Ovary (tissue), 10 donors: Measurements from ENCODE around the gene HADHA. TPM values are rescaled to one million over a fixed set of nuclear protein-coding genes. Genes with fewer than 3 reads are reported as not detected.

Experiments used
- DNase-seq, 5 donors: peaks; one replicate each; pipeline ENCODE4 v3.0.0-alpha.2; 2019 to 2020
- H3K27ac ChIP-seq, 2 donors: fragments of 200-600 bp; one replicate each; pipeline versions ENCODE4 v1.5.1 to v1.8.0; 2019 to 2022
- H3K27me3 ChIP-seq: fragments of 200-600 bp; one replicate; pipeline ENCODE4 v1.8.0; 2022
- H3K36me3 ChIP-seq: fragments of 200-600 bp; sonication (generic); one replicate; pipeline ENCODE4 v1.5.1; 2019
- H3K4me1 ChIP-seq: one replicate; pipeline ENCODE4 v1.8.1; 2013; ENCODE audit warnings: mild to moderate bottlenecking, moderate library complexity; ENCODE audit not compliant: insufficient read depth
- H3K4me3 ChIP-seq: fragments of 200-600 bp; sonication (generic); one replicate; pipeline ENCODE4 v1.5.1; 2017
- H3K9me3 ChIP-seq, 2 donors: fragments of 200-600 bp in 1 of 2; sonication (generic) in 1 of 2; one replicate each; pipeline versions ENCODE4 v1.5.1 to v1.8.1; 2013 to 2019; ENCODE audit warnings: mild to moderate bottlenecking in 1 of 2, moderate library complexity in 1 of 2
- EP300 ChIP-seq: sonication (generic); formaldehyde crosslinking; IDR thresholded peaks from one replicate; pipeline ENCODE4 v1.6.1; 2017; ENCODE audit warnings: antibody characterized with exemption
- POLR2A ChIP-seq: fragments of 450-650 bp; IDR thresholded peaks from one replicate; pipeline ENCODE4 v1.6.1; 2017; ENCODE audit warnings: antibody characterized with exemption, mild to moderate bottlenecking, moderate library complexity
- WGBS, 3 donors: extraction: QIAGEN DNeasy Blood & Tissue Kit in 1 of 3; methylation state at CpG; one replicate each; pipeline versions ENCODE4 v1.1.5 to v1.1.7; 2013 to 2017; 5-methylcytosine and 5-hydroxymethylcytosine counted together
- intact Hi-C, 4 donors: fragments of 100-400 bp; cut with DNase I; formaldehyde crosslinking; loops; one replicate each; pipeline versions ENCODE4 v1.11.0 to v1.15.1; 2022 to 2023
- long read RNA-seq, 3 donors: library from polyadenylated mRNA in 2 of 3; unstranded in 2 of 3; transcript quantifications; one replicate each; pipeline ENCODE4 v2.0.0 and lab custom pipeline, GENCODE V29; 2021 to 2026
- polyA plus RNA-seq, 2 donors: library from polyadenylated mRNA; stranded (reverse); fragments of 200-250 nt in 1 of 2; fragments of 350-450 nt in 1 of 2; fragmentation: Illumina TruSeq in 1 of 2; extraction: RNeasy Lipid Tissue Mini Kit (QIAGEN cat#74804) in 1 of 2; gene quantifications; one replicate each; pipeline ENCODE4 v1.2.3, GENCODE V29; 2013 to 2014
- total RNA-seq, 7 donors: library from RNA; depleted of rRNA in 2 of 7; stranded (reverse); fragments of >200 nt in 2 of 7; fragmentation: NEBNext Ultra II Directional in 3 of 7; extraction: Animal tissue kit (Norgen Biotek cat#: 25700) in 3 of 7; gene quantifications; one replicate each; pipeline versions ENCODE4 v1.1.0 to v1.2.4, GENCODE V29; 2016 to 2023
- TF ChIP-seq, protein P1 (sequence below), 3 donors: fragments of 450-650 bp in 2 of 3; fragments of 200-600 bp in 1 of 3; IDR thresholded peaks; one replicate each; pipeline versions ENCODE4 v1.5.1 to v1.8.0; 2016 to 2022; ENCODE audit warnings: antibody characterized with exemption in 3 of 3, mild to moderate bottlenecking in 1 of 3
- donor health status: DM: no; HTN: no; CAD: no; lungs with moderate emphysema.
- donor health status: DM: no; HTN: no; CAD: no.
- donor health status: Bipolar disorder and iron deficiency.
- donor health status: DM: yes; HTN: yes; CAD: no.
- donor health status: DM: no; HTN: no; CAD: no.
- donor health status: DM: yes; HTN: yes; CAD: no.

The HADHA gene
- total RNA-seq (100 to 1,000 TPM in 5 of 7 donors, 10 to 100 TPM in 2; 85.2 to 167 (median 129) TPM), polyA plus RNA-seq (100 to 1,000 TPM in 1 of 2 donors, 10 to 100 TPM in 1; 94.1 to 290 TPM)
- long read RNA-seq, donor 1, transcript HADHA-211 (19 exons, 2,158 nt): minor isoform, 13 of 1,094 reads
- long read RNA-seq, donor 1, transcript HADHA-201 (20 exons, 3,037 nt): major isoform, 920 of 1,094 reads
- long read RNA-seq, donor 1, partial matches to known transcripts: 111 of 1,094 reads
- long read RNA-seq, donor 1, other reads (novel, unspliced or antisense): 45 of 1,094 reads
- long read RNA-seq, donor 2, transcript HADHA-201 (20 exons, 3,037 nt): major isoform, 29 of 55 reads
- long read RNA-seq, donor 2, partial matches to known transcripts: 26 of 55 reads
- long read RNA-seq, donor 2, other reads (novel, unspliced or antisense): 0 of 55 reads
- long read RNA-seq, donor 3, transcript HADHA-211 (19 exons, 2,158 nt): minor isoform, 6 of 429 reads
- long read RNA-seq, donor 3, transcript HADHA-201 (20 exons, 3,037 nt): major isoform, 376 of 429 reads
- long read RNA-seq, donor 3, partial matches to known transcripts: 23 of 429 reads
- long read RNA-seq, donor 3, other reads (novel, unspliced or antisense): 19 of 429 reads

DNA sequence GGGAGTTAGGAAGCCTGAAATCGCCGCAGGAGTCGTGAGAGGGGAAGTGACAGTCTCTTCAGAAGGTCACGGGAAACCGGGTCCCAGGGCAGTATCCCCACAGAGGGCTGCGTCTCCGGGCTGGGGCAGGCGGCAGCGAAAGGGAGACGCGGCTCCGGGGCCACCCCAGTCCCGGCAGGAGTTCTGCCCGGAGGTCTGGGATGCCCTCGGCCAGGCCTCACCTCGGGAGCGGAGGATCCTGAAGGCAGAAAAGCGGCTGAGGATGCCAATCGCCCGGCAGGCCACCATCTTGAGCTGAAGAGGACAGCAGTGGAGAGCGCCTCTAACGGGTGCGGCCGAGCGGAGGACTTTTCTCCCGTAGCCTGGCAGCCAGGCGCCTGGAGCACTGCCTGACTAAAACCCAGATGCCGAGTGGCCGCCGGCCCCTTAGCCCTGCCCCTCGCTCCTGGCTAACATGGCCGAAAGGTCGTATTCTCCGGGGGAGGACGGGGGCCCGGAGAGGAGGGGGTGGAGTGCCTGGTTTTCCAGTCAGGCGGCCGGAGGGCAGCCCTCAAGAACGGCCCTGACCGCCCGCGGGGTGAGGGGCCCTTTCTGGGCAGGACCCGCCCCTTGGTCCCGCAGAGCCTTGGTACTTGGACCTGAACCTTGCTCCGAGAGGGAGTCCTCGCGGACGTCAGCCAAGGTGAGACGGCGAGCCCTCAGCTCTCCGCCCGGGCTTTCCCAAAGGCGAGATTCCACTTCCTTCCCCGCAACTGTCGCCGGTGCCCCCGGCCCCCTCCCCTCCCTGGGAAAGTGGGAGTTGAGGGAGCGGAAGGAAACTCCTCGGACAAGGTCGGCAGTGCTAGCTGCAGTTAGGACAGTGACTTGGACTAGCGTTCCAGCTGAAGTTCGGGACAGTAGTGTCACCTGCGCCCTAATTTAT, at the start of gene HADHA, which contains the start of gene HADHB:
Gene HADHA (minus strand): TSS at position 324 of the 922 bp plus-strand sequence. CDS start 36 bp downstream, at position 288.
Gene HADHB (plus strand): TSS at position 631 of the 922 bp plus-strand sequence. CDS start 9,316 bp downstream, outside the sequence.
- Histone ChIP-seq H3K27me3 (no peaks in the 10 kb centered on the region), H3K9me3 (no peaks in the 10 kb centered on the region), H3K36me3 (no peaks in the 10 kb centered on the region), H3K4me1 (peaks cover 15% of the 10 kb centered on the region), H3K27ac (peak within 1 kb of the TSS; percentile 72 to 97), H3K4me3 (peak within 1 kb of the TSS; percentile 95)
- no peak for TF ChIP-seq EP300
- TF ChIP-seq, protein P1, sequence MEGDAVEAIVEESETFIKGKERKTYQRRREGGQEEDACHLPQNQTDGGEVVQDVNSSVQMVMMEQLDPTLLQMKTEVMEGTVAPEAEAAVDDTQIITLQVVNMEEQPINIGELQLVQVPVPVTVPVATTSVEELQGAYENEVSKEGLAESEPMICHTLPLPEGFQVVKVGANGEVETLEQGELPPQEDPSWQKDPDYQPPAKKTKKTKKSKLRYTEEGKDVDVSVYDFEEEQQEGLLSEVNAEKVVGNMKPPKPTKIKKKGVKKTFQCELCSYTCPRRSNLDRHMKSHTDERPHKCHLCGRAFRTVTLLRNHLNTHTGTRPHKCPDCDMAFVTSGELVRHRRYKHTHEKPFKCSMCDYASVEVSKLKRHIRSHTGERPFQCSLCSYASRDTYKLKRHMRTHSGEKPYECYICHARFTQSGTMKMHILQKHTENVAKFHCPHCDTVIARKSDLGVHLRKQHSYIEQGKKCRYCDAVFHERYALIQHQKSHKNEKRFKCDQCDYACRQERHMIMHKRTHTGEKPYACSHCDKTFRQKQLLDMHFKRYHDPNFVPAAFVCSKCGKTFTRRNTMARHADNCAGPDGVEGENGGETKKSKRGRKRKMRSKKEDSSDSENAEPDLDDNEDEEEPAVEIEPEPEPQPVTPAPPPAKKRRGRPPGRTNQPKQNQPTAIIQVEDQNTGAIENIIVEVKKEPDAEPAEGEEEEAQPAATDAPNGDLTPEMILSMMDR (IDR thresholded peaks at IDR 0.05): peak in 1 of 3 donors; percentile 27
- peak; percentile 69 for TF ChIP-seq POLR2A
- WGBS, 3 donors: 0 to 1% (median 0%) methylated on average over 58 to 63 of the region's 63 CpGs
- intact Hi-C loops: loop anchor here in 1 of 4 donors (5.0 kb wide), 2 partner anchors 53 to 83 kb away; no protein-coding TSS in a partner anchor
- DNase-seq: peak; percentile 89 to 92 (median 90)

DNA sequence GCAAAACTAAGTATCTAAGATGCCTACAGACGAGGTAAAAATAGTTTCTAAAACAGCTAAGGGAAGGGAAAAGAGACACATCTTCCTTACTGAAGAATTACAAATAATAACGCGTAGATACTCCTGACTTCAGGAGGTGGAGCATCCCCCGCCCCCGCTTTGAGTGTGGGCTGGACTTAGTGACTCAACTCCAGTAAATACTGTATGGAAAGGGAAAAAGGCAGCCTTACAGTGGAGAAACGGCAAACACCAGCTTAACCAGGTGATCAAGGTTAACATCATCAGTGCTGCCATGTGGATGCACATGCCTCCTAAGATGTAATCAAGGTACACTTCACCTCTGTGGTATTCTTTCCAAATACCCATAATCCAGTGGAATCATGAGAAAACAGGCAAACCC, 48.2 kb upstream of the HADHA start:
- TF ChIP-seq EP300: no peak
- no peak for TF ChIP-seq POLR2A
- TF ChIP-seq, protein P1 (IDR thresholded peaks at IDR 0.05): no peak
- intact Hi-C loops: no loop called here
- Histone ChIP-seq H3K4me1 (peaks cover 5% of the 10 kb centered on the region), H3K27me3 (no peaks in the 10 kb centered on the region), H3K9me3 (no peaks in the 10 kb centered on the region), H3K27ac (peak overlapping the region; percentile 14 to 20), H3K4me3 (no peak overlapping the region), H3K36me3 (no peaks in the 10 kb centered on the region)
- DNase-seq: peak in 3 of 5 donors; percentile 48 to 79 (median 67)
- 10 to 29% (median 12%) methylated on average over 6 of the region's 6 CpGs for WGBS, 3 donors

DNA sequence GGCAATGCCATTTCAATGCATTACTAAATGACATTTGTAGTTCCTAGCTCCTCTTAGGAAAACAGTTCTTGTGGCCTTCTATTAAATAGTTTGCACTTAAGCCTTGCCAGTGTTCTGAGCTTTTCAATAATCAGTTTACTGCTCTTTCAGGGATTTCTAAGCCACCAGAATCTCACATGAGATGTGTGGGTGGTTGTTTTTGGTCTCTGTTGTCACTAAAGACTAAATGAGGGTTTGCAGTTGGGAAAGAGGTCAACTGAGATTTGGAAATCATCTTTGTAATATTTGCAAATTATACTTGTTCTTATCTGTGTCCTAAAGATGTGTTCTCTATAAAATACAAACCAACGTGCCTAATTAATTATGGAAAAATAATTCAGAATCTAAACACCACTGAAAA, 45.6 kb upstream of the HADHA start:
- H3K4me1 ChIP-seq: peaks cover 4% of the 10 kb centered on the region
- H3K9me3 ChIP-seq: no peaks in the 10 kb centered on the region
- DNase-seq: no peak
- no peak overlapping the region for H3K27ac ChIP-seq
- TF ChIP-seq, protein P1 (IDR thresholded peaks at IDR 0.05): no peak
- no peak for TF ChIP-seq POLR2A
- TF ChIP-seq EP300: no peak
- intact Hi-C loops: no loop called here
- no peaks in the 10 kb centered on the region for H3K27me3 ChIP-seq
- 8 to 16% (median 9%) methylated on average over 1 of the region's 1 CpG for WGBS, 3 donors
- no peaks in the 10 kb centered on the region for H3K36me3 ChIP-seq
- H3K4me3 ChIP-seq: no peak overlapping the region

DNA sequence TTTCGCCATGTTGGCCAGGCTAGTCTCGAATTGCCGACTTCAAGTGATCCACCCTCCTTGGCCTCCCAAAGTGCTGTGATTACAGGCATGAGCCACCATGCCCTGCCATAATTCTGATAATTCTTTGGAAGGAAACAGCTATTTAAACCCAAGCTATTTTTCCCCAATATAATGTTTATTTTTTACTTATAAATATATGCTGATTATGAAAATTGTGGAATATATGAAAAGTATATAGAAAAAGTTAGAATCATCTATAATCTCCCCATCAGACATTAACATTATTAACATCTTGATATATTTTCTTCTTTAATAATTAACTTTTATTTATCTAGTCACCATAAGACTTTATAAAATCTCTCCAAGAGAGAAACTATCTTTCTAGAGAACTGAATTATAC, 41.5 kb upstream of the HADHA start:
- 92 to 99% (median 96%) methylated on average over 3 of the region's 3 CpGs for WGBS, 3 donors
- Histone ChIP-seq H3K4me3 (no peak overlapping the region), H3K36me3 (no peaks in the 10 kb centered on the region), H3K9me3 (no peaks in the 10 kb centered on the region), H3K27ac (no peak overlapping the region), H3K27me3 (no peaks in the 10 kb centered on the region), H3K4me1 (peaks cover 4% of the 10 kb centered on the region)
- no peak for DNase-seq
- intact Hi-C loops: no loop called here
- TF ChIP-seq, protein P1 (IDR thresholded peaks at IDR 0.05): no peak
- TF ChIP-seq EP300 (no peak), POLR2A (no peak)
